OCI-LY1 (cell line): ENCODE results near the gene FHIT.

Source experiments
- H2AFZ ChIP-seq: fragments of 200-600 bp; sonication (generic), shearing (Covaris generic); 2 replicates; pipeline ENCODE4 v1.6.0; 2014; ENCODE audit warnings: antibody characterized with exemption, mild to moderate bottlenecking, low read length
- H3F3A ChIP-seq: fragments of 200-600 bp; sonication (generic), shearing (Covaris generic); 2 replicates; pipeline ENCODE4 v1.6.0; 2014; ENCODE audit warnings: mild to moderate bottlenecking, antibody characterized with exemption, low read length, moderate library complexity; ENCODE audit not compliant: insufficient read depth
- H3K27ac ChIP-seq: fragments of 200-600 bp; sonication (generic); 2 replicates; pipeline ENCODE4 v1.5.1; 2014; ENCODE audit warnings: low read length, mixed run types, mild to moderate bottlenecking, low read depth; ENCODE audit not compliant: poor library complexity, severe bottlenecking
- H3K27me3 ChIP-seq: fragments of 200-600 bp; sonication (generic); 2 replicates; pipeline ENCODE4 v1.6.0; 2014; ENCODE audit warnings: antibody characterized with exemption, mild to moderate bottlenecking, low read length, moderate library complexity; ENCODE audit not compliant: insufficient read depth
- H3K36me3 ChIP-seq: fragments of 200-600 bp; sonication (generic); 2 replicates; pipeline ENCODE4 v1.6.1; 2014; ENCODE audit warnings: mild to moderate bottlenecking, antibody characterized with exemption, low read length, moderate library complexity, mixed read lengths; ENCODE audit not compliant: insufficient read depth
- H3K4me1 ChIP-seq: fragments of 200-600 bp; sonication (generic); 2 replicates; pipeline ENCODE4 v1.5.1; 2014; ENCODE audit warnings: mild to moderate bottlenecking, low read length, moderate library complexity; ENCODE audit not compliant: insufficient read depth, severe bottlenecking
- H3K4me2 ChIP-seq: fragments of 200-600 bp; sonication (generic), shearing (Covaris generic); 2 replicates; pipeline ENCODE4 v1.6.1; 2014; ENCODE audit warnings: low read length
- H3K4me3 ChIP-seq: fragments of 200-600 bp; sonication (generic); 2 replicates; pipeline ENCODE4 v1.5.1; 2014; ENCODE audit warnings: low read length, low read depth, mild to moderate bottlenecking, mixed read lengths; ENCODE audit not compliant: poor library complexity, severe bottlenecking
- H3K79me2 ChIP-seq: fragments of 200-600 bp; shearing (Covaris generic); 2 replicates; pipeline ENCODE4 v1.6.1; 2016; ENCODE audit warnings: mixed run types, low read length, mixed read lengths; ENCODE audit not compliant: insufficient read depth
- H3K9ac ChIP-seq: fragments of 200-600 bp; sonication (generic), shearing (Covaris generic); 2 replicates; pipeline ENCODE4 v1.6.1; 2014; ENCODE audit warnings: mild to moderate bottlenecking, low read length, mixed read lengths
- H3K9me2 ChIP-seq: fragments of 200-600 bp; sonication (generic), shearing (Covaris generic); 2 replicates; pipeline ENCODE4 v1.6.1; 2014; ENCODE audit warnings: low read depth, mild to moderate bottlenecking, low read length, mixed read lengths
- H3K9me3 ChIP-seq: fragments of 200-600 bp; shearing (Covaris generic); 2 replicates; pipeline ENCODE4 v1.6.1; 2014; ENCODE audit warnings: low read length, mixed read lengths
- H4K20me1 ChIP-seq: fragments of 200-600 bp; sonication (generic), shearing (Covaris generic); 2 replicates; pipeline ENCODE4 v1.6.0; 2016; ENCODE audit warnings: mild to moderate bottlenecking, low read length; ENCODE audit not compliant: insufficient read depth
- CTCF ChIP-seq: fragments of 200-600 bp; sonication (generic), shearing (Covaris generic); IDR thresholded peaks from 2 replicates; pipeline ENCODE4 v1.5.1; 2017; ENCODE audit warnings: mild to moderate bottlenecking, antibody characterized with exemption, low read length, moderate library complexity, mixed read lengths
- EZH2 ChIP-seq: fragments of 200-600 bp; sonication (generic), shearing (Covaris generic); IDR thresholded peaks from 2 replicates; pipeline ENCODE4 v1.8.0; 2017; ENCODE audit warnings: borderline replicate concordance, mixed run types, mild to moderate bottlenecking, antibody characterized with exemption, low read length, moderate library complexity, mixed read lengths

FHIT gene

GRCh38 chr3:61250784-61251173, 473 bp downstream of the FHIT start:
- TF ChIP-seq EZH2 (no peak), CTCF (no peak)
- Histone ChIP-seq H3K27ac (peak overlapping the region; percentile 66), H3K9ac (peak overlapping the region; percentile 78), H3K9me2 (no peaks in the 10 kb centered on the region), H3F3A (no peaks in the 10 kb centered on the region), H4K20me1 (no peaks in the 10 kb centered on the region), H3K4me2 (peak overlapping the region; percentile 72), H2AFZ (peak overlapping the region; percentile 1), H3K4me3 (peak overlapping the region; percentile 85), H3K4me1 (peaks cover 24% of the 10 kb centered on the region), H3K9me3 (no peaks in the 10 kb centered on the region), H3K79me2 (no peaks in the 10 kb centered on the region), H3K27me3 (no peaks in the 10 kb centered on the region), H3K36me3 (no peaks in the 10 kb centered on the region)

- no peak overlapping the region for H3K27ac ChIP-seq
- no peak overlapping the region for H3K9ac ChIP-seq
- H4K20me1 ChIP-seq, result no peaks in the 10 kb centered on the region
- no peaks in the 10 kb centered on the region for H3K9me2 ChIP-seq
- no peaks in the 10 kb centered on the region for H3K79me2 ChIP-seq
- H2AFZ ChIP-seq, result no peak overlapping the region
- no peaks in the 10 kb centered on the region for H3K27me3 ChIP-seq
- no peaks in the 10 kb centered on the region for H3K9me3 ChIP-seq
- peaks cover 24% of the 10 kb centered on the region for H3K4me1 ChIP-seq
- no peaks in the 10 kb centered on the region for H3F3A ChIP-seq
- no peak overlapping the region for H3K4me3 ChIP-seq
- H3K36me3 ChIP-seq, result no peaks in the 10 kb centered on the region
- H3K4me2 ChIP-seq, result no peak overlapping the region
- TF ChIP-seq EZH2 (no peak), CTCF (no peak)
Measured at GRCh38 chr3:61248496-61248895, 2.8 kb downstream of the FHIT start.

GRCh38 chr3:61247191-61247590, 4.1 kb downstream of the FHIT start:
- Histone ChIP-seq H3K9ac (no peak overlapping the region), H3K79me2 (no peaks in the 10 kb centered on the region), H3K4me1 (peaks cover 24% of the 10 kb centered on the region), H3F3A (no peaks in the 10 kb centered on the region), H3K27ac (no peak overlapping the region), H2AFZ (no peak overlapping the region), H3K4me2 (no peak overlapping the region), H3K27me3 (no peaks in the 10 kb centered on the region), H3K4me3 (no peak overlapping the region), H3K9me3 (no peaks in the 10 kb centered on the region), H3K9me2 (no peaks in the 10 kb centered on the region), H4K20me1 (no peaks in the 10 kb centered on the region), H3K36me3 (no peaks in the 10 kb centered on the region)
- TF ChIP-seq CTCF (no peak), EZH2 (no peak)
